Neural progenitor cell (in vitro differentiated cells): ENCODE data around the gene TRANK1.

Experiments used
- EZH2 ChIP-seq: fragments of 200-600 bp; sonication (generic); IDR thresholded peaks from 2 replicates; pipeline ENCODE4 v1.6.1; 2017; ENCODE audit warnings: antibody characterized with exemption, mild to moderate bottlenecking, moderate library complexity
- EZH2phosphoT487 ChIP-seq: fragments of 200-600 bp; sonication (generic); IDR thresholded peaks from 2 replicates; pipeline ENCODE4 v1.6.1; 2017; ENCODE audit warnings: antibody characterized with exemption
- TF ChIP-seq, protein P1 (sequence below): fragments of 200-600 bp; sonication (generic); IDR thresholded peaks from 2 replicates; pipeline ENCODE4 v1.5.1; 2017; ENCODE audit warnings: antibody characterized with exemption, mild to moderate bottlenecking

DNA sequence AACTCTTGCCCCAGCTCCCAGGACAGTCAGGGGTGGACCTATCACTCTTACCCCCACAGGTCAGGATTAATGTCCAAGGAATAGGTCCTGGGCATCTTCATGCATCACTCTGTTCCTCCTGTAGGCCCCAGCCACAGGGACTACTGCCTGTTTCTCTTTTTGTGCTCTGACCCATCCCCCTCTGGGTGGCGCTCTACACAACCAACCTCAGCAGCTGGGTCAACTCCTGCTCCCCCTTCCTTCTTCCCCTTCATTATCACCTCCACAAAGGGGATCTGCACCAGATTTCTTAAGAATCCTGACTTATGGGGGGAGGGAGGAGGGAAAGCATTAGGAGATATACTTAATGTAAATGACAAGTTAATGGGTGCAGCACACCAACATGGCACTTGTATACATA is 12.2 kb upstream of the TRANK1 start:
- TF ChIP-seq, protein P1, sequence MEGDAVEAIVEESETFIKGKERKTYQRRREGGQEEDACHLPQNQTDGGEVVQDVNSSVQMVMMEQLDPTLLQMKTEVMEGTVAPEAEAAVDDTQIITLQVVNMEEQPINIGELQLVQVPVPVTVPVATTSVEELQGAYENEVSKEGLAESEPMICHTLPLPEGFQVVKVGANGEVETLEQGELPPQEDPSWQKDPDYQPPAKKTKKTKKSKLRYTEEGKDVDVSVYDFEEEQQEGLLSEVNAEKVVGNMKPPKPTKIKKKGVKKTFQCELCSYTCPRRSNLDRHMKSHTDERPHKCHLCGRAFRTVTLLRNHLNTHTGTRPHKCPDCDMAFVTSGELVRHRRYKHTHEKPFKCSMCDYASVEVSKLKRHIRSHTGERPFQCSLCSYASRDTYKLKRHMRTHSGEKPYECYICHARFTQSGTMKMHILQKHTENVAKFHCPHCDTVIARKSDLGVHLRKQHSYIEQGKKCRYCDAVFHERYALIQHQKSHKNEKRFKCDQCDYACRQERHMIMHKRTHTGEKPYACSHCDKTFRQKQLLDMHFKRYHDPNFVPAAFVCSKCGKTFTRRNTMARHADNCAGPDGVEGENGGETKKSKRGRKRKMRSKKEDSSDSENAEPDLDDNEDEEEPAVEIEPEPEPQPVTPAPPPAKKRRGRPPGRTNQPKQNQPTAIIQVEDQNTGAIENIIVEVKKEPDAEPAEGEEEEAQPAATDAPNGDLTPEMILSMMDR = peak; percentile 38
- no peak for TF ChIP-seq EZH2phosphoT487
- no peak for TF ChIP-seq EZH2
